HK-2 (cell line): ENCODE measurements around the gene RCVRN.

Source experiments
- DNase-seq: peaks from one replicate; pipeline ENCODE4 v3.0.0-alpha.2; 2018; ENCODE audit not compliant: unreplicated experiment

Gene RCVRN

DNA sequence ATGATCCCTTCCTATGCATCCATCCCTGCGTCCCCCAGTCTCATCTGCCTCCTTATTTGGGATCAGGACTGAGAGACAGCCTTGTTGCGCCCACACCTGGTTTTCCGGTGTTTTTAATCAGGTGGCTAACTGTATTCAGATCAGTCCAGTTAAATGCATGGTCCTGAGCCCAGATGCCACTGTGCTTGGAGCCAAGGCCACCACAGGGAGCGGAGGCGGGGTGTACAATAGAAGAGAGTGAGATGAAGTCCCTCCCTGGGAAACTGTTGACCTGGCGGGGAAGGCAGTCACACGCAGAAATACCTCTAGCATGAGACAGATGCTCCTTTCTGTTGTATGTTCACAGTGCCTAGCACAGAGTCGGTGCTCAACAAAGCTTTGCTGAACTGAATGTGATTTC, 6.3 kb downstream of the RCVRN start:
- no peak for DNase-seq

- DNase-seq = no peak
These were observed 7.6 kb downstream of the RCVRN start for GRCh38 chr17:9897372-9897968.

GRCh38 chr17:9895923-9896322, 9.1 kb downstream of the RCVRN start:
- no peak for DNase-seq

- no peak for DNase-seq
These were observed 10.8 kb downstream of the RCVRN start for GRCh38 chr17:9894231-9894630.

DNA sequence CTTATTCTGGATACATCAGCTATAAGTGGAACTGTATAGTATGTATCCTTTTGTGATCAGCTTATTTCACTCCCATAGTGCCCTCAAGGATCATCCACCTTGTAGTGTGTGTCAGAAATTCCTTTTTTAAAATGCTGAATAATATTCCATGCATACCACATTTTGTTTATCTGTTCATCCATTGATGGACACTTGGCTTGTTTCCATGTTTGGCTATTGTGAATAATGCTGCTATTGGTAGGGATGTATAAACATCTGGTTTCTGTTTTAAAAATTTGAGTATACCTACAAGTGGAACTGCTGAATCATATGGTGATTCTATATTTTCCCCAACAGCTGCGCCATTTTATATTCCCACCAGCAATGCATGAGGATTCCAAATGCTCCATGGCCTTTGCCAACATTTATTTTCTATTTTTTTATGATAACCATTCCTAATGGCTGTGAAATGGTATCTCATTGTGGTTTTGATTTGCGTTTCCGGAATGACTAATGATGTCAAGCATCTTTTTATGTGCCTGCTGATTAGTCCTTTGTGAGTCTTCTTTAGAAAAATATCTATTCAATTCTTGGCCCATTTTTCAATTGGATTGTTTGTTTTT, 11.6 kb downstream of the RCVRN start:
- no peak for DNase-seq

DNA sequence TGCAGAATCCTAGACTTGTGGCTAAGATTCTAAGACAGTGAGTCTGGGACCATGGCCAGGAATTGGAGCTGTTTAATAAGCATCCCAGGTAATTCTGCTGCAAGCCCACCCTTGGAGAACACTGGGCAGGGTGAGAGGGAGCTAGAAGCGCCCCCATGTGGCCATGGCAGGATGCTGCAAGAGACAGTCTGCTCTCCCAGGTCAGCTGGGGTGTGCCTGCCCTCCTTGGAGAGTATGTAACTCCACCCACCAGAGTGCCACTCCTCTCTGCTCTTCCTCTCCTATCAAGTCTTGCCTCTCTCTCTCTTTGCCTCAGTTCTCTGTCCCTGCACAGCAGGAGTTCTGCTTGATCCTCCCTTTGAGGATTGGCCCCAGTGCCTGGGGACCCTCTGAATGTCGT, 14.9 kb downstream of the RCVRN start:
- peak; percentile 38 for DNase-seq

GRCh38 chr17:9887508-9887907, 17.6 kb downstream of the RCVRN start:
- no peak for DNase-seq

DNA sequence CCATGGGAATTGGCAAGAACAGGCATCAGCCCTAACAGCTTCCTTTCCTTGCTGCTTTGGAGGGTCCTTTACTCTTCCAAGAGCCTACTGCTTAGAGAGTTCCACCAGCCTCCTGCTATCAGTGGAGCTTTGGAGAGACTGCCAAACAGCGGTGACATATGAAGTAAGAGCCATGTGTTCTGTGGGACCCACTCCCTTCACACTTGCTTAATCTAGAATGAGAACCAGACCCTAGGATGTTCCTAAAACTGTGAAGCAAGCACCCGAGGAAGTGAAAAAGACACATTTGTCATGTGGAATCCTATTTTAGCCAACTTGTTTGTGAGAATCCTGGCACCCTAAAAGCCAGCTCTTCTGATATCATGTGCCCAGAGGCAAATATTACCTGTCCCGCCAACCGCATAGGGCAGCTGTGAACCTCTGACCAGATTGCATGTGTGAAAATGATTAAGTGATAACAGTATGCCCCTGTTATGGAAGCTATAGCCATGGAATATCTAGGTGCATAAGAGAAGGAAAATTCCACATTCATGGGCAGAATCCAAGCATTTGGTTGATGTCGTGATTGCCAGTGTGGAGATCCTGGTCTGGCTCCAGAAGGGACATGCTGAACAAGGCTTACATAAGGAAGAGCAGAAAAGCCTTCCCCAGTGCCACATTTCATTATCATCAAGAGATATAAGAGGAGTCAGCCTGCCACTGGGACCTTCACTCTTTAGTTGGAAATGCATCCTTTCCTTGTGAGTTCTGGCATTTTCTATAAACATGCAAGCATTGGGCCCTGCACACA, 18.7 kb downstream of the RCVRN start:
- DNase-seq = no peak

GRCh38 chr17:9883451-9883850, 21.6 kb downstream of the RCVRN start:
- no peak for DNase-seq

GRCh38 chr17:9880582-9880999, 24.5 kb downstream of the RCVRN start:
- DNase-seq = peak; percentile 19

DNA sequence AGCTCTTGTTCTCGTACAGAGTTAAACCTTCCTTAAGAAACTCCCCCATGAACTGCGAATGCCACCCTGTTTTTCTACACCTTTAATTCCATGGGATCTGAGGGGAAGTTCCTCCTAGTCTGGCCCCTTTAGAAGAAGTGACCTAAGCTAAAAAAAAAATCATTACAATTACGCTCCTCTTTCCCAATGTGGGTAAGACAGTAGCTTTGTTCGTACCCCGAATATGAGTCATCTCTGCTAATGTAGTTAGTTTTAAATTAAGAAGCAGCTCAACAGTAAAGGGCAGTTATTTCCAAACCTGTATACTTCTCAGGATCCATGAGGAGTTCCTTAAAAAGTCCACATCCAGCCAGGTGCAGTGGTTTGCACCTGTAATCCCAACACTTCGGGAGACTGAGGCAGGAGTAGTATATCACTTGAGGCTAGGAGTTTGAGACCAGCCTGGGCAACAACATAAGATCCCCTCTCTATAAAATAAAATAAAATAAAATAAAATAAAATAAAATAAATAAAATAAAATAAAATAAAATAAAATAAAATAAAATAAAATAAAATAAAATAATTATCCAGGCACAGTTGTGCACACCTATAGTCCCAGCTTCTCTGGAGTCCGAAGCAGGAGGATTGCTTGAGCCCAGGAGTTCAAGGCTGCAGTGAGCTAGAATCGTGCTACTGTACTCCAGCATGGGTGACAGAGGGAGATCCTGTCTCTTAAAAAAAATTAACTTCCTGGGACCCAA, 26.1 kb downstream of the RCVRN start:
- no peak for DNase-seq

DNA sequence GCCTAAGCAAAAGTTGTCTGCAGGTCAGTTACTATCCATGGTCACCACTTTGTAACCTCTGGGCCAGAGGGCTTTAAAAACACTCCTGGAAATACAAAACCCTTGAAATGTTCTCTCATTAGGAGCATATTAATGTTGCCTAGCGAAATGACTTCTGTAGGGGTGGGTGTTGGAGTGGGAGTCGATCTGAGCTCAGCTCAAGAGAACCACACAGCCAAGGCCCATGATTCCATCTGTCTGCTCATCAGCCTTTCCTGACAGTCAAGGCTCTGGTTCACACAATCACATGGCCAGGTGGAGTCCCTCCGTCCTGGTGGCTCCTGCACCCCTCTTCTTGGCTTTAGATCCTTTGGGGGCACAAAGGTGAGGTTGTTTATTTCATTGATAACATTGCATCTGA, 26.7 kb downstream of the RCVRN start:
- no peak for DNase-seq

DNA sequence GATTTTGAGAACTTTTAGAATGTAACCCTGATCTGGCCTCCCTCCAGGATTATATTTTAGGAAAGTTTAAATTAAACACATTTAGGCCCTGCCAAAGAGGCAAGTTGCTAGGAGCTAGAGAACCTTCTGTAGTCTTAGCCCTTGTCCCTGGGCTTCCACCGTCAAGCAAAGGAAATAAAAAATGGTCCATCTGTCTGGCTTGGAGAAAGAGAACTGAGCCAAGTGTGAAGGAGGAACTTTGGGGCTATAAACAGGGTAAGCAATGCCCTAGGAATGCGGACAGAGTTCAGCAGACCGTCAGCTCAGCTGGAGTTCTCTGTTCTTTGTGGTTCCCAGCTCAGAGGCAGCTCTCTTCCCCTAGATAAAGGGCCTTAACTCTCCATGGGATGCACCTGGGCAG, 29.6 kb downstream of the RCVRN start:
- DNase-seq = no peak

- DNase-seq = no peak
These were observed 30.3 kb downstream of the RCVRN start for GRCh38 chr17:9874722-9875121.

DNA sequence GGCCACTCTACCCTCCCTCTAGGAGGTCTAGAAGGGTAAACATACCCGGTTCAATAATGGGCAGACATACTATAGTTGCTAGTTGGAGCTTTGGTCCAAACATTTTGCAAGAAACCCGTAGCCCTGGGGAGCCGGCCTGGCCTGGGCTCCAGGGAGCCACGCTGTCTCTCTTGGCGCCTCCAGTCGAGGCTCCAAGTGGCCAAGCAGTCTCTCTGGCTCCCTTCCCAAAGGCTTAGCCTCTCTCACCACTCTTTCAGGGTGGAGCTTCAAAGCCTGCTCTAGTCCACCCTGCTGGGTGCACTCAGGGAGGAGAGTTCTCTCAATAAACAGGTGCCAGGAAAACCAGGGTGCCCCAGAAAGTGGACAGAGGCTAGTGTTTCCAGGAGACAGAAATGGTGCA, 32.2 kb downstream of the RCVRN start:
- no peak for DNase-seq

GRCh38 chr17:9868552-9868951, 36.5 kb downstream of the RCVRN start:
- no peak for DNase-seq

GRCh38 chr17:9865586-9865985, 39.5 kb downstream of the RCVRN start:
- DNase-seq = no peak

- no peak for DNase-seq
These were observed 42.1 kb downstream of the RCVRN start for GRCh38 chr17:9862949-9863348.

DNA sequence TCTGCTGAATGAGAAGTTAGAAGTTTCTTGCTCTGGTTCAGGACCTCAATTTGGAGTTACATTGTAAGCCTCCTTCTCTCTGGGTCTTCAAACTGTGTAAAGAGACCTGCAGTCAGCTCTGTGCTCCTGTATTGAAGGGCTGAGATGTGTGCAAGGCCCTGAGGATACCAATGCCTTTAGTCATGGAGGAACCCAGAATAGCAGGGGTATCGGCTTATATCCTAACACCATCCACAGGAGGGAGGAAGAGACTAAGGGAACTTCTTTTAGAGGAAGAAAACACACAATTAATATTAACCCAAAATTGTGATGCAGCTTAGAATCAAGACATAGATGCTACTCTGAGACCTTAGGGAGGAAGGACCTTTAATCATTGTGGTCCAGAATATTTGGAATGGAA, 42.9 kb downstream of the RCVRN start:
- DNase-seq = no peak

GRCh38 chr17:9860851-9861250, 44.2 kb downstream of the RCVRN start:
- DNase-seq = no peak

GRCh38 chr17:9859781-9860180, 45.3 kb downstream of the RCVRN start:
- DNase-seq = no peak

DNA sequence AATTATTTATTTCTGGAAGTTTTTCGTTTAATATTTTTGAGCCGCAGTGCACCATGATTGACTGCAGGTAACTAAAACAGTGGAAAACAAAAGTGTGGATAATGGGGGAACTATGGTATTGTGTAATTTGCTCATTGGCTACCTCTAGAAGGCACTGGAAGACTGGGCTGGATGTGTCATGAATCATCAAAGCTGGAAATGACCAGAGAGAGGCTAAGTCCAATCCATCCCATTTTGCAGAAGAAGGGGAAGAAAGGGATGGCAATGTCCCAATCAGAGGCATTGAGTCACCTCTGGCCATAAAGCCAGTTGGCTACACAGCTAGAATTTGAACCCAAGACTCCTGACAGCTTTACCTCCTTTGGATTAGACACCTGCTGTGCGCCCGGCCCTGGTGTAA, 50.0 kb downstream of the RCVRN start:
- DNase-seq = no peak

DNA sequence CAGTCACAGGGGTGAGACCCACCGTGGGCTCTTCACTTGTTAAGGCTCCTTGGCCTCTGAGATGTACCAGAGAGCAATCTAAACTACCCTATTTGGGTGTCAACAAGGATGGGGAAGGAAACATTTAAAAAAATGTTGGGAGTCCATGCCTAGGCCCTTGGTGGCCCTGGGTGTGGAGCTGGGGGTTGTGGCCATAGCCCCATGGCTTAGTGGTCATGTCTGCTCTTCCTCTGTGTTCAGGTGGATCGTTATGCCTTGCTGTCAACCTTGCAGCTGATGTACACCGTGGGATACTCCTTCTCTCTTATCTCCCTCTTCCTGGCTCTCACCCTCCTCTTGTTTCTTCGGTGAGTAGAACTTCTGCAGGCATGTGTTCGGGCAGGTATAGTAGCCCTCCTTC, 50.8 kb downstream of the RCVRN start:
- no peak for DNase-seq
